ENCODE data around the gene DPP7. TPM values are rescaled to one million over a fixed set of nuclear protein-coding genes. Genes with fewer than 3 reads are reported as not detected.
A peak's percentile ranks its signal among the peaks of the same experiment; 100 is the strongest.

Gene DPP7
- total and polyA plus RNA-seq, 8 donors: 87.3 to 526 (median 104) TPM

- TF ChIP-seq, protein P1, sequence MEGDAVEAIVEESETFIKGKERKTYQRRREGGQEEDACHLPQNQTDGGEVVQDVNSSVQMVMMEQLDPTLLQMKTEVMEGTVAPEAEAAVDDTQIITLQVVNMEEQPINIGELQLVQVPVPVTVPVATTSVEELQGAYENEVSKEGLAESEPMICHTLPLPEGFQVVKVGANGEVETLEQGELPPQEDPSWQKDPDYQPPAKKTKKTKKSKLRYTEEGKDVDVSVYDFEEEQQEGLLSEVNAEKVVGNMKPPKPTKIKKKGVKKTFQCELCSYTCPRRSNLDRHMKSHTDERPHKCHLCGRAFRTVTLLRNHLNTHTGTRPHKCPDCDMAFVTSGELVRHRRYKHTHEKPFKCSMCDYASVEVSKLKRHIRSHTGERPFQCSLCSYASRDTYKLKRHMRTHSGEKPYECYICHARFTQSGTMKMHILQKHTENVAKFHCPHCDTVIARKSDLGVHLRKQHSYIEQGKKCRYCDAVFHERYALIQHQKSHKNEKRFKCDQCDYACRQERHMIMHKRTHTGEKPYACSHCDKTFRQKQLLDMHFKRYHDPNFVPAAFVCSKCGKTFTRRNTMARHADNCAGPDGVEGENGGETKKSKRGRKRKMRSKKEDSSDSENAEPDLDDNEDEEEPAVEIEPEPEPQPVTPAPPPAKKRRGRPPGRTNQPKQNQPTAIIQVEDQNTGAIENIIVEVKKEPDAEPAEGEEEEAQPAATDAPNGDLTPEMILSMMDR (IDR thresholded peaks at IDR 0.05): no peak
- 4 to 6% methylated on average over 52 to 69 of the region's 71 CpGs for WGBS, 2 donors
- no peaks in the 10 kb centered on the region for H3K9me3 ChIP-seq
- peaks cover 0 to 6% (median 5%) of the 10 kb centered on the region in 3 donors for H3K4me1 ChIP-seq
- ATAC-seq (peak in 3 of 4 donors; percentile 8 to 19 (median 17)), DNase-seq (no peak), FAIRE-seq (no peak)
- H3K27me3 ChIP-seq: peaks cover 0 to 10% (median 2%) of the 10 kb centered on the region in 4 donors
- no peak overlapping the region for H3K27ac ChIP-seq
- intact Hi-C loops (cut with DNase I): no loop called here
- peak overlapping the region in 1 of 4 donors; percentile 35 for H3K4me3 ChIP-seq
- no peaks in the 10 kb centered on the region for H3K36me3 ChIP-seq
Measured at GRCh38 chr9:137161558-137162486, 47.3 kb upstream of the DPP7 start.

DNA sequence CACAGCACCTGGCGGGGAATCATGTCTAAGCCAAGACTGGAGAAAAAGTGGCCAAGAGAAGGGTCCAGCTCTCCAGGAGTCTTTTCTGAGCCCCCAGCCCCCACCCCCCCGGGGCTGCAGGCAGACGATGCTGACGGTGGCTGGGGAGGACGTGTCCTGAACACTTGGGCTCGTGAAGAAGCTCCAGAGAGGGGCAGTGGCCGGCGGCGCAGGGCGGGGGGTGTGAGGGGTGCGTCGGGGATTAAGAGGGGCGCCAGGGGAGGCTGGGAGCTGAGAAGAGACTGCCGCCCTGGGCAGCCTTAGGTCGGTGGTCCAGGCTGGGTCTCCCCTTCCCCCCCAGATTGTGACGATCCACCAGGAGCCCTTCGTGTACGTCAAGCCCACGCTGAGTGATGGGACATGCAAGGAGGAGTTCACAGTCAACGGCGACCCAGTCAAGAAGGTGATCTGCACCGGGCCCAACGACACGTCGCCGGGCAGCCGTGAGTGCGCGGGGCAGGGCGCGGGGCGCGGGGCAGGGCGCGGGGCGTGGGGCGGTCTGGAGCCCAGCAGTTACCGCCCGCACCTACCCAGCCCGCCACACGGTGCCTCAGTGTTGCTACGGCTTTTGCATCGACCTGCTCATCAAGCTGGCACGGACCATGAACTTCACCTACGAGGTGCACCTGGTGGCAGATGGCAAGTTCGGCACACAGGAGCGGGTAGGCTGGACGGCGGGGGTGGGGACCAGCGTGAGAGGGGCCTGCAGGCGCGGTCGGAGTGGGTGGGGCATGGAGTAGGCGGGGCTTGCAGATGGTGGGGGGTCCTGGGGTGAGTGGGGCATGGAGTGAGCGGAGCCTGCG, 46.4 kb upstream of the DPP7 start:
- intact Hi-C loops (cut with DNase I): no loop called here
- DNase-seq: no peak
- TF ChIP-seq, protein P1 (IDR thresholded peaks at IDR 0.05): no peak
- peaks cover 0 to 6% (median 5%) of the 10 kb centered on the region in 3 donors for H3K4me1 ChIP-seq
- H3K9me3 ChIP-seq: no peaks in the 10 kb centered on the region
- WGBS, 2 donors: 17 to 23% methylated on average over 52 to 56 of the region's 56 CpGs
- H3K27me3 ChIP-seq: peaks cover 0 to 10% (median 2%) of the 10 kb centered on the region in 4 donors
- H3K27ac ChIP-seq: no peak overlapping the region
- no peaks in the 10 kb centered on the region for H3K36me3 ChIP-seq
- ATAC-seq: no peak
- no peak for FAIRE-seq
- H3K4me3 ChIP-seq: no peak overlapping the region

DNA sequence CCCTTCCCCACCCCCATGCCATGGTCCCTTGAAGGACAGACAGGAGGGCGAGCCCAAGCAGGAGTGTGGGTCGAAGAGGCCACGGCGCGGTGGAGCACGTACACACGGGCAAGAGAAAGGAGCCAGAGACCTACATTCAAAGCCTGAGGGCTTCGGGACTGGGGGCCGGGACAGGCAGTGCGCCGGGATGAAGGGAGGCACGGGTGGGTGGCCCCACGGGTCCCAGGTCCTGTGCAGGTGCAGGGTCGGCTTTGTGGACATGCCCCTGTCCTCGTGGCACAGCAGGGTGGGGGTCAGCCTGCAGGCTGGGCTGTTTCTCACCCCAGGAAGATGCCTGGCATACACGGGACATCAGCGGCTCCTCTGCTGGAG, 45.5 kb upstream of the DPP7 start:
- Histone ChIP-seq H3K9me3 (no peaks in the 10 kb centered on the region), H3K27me3 (peaks cover 0 to 10% (median 2%) of the 10 kb centered on the region in 4 donors), H3K4me1 (peaks cover 0 to 6% (median 5%) of the 10 kb centered on the region in 3 donors), H3K4me3 (no peak overlapping the region), H3K36me3 (no peaks in the 10 kb centered on the region), H3K27ac (no peak overlapping the region)
- TF ChIP-seq, protein P1 (IDR thresholded peaks at IDR 0.05): no peak
- intact Hi-C loops (cut with DNase I): no loop called here
- DNase-seq (no peak), ATAC-seq (no peak), FAIRE-seq (no peak)
- 53 to 65% methylated on average over 17 of the region's 17 CpGs for WGBS, 2 donors

DNA sequence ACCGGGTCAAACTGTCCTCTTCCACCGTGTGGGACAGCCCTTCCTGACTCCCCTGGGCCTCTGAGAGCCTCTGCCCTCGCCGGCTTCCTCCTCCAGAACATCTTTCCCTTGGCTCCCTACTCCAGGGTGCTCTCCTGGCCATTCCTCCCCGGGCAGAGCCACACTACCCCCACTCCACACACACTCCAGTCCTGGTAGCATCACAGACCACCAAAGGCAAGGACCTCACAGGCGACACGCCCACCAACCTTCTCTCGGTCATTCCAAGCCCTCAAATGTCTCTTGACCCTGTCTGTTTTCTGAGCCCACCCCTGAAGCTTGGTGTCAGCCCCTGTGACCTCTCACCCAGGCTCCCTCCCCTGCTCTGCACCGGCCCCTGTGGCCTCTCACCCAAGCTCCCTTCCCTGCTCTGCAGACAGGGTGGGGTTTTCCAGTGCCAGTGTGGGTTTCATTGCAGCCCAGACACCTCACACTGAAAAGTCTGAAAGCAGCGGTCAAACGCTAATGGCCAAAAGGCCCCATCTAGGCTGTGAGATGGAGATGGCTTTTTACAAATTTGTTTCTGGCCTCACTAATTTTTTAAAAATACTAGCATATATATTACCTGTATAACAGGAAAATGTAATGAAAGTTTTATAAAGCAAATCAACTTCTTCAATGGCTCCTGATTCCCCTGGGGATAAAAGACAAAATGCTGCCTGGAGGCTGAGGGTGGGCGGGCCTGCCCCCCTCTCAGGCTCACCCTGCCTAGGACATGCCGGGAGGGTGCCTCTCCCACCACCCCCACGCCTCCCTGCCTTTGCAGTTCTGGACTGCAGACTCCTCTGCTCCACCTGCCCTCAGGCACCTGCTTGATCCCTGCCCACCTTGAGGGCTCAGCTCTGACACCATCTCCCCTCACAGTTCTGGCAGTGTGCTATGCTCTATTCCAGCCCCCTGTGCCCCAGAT, 44.8 kb upstream of the DPP7 start:
- intact Hi-C loops (cut with DNase I): no loop called here
- no peak for ATAC-seq
- FAIRE-seq: no peak
- 38 to 44% methylated on average over 14 of the region's 14 CpGs for WGBS, 2 donors
- Histone ChIP-seq H3K4me1 (peaks cover 0 to 6% (median 5%) of the 10 kb centered on the region in 3 donors), H3K4me3 (no peak overlapping the region), H3K36me3 (no peaks in the 10 kb centered on the region), H3K27me3 (peaks cover 0 to 10% (median 2%) of the 10 kb centered on the region in 4 donors), H3K27ac (no peak overlapping the region), H3K9me3 (no peaks in the 10 kb centered on the region)
- TF ChIP-seq, protein P1 (IDR thresholded peaks at IDR 0.05): no peak
- DNase-seq: no peak

Measured in pancreas (tissue), 10 donors.